H1 (cell line): Measurements from ENCODE around the gene HIPK2.

Source experiments
- CEBPB ChIP-seq: IDR thresholded peaks from 2 replicates; pipeline ENCODE4 v1.6.1; 2012; ENCODE audit warnings: low read depth, low read length
- EGR1 ChIP-seq: IDR thresholded peaks from 2 replicates; pipeline ENCODE4 v1.6.1; 2011; ENCODE audit warnings: low read depth, low read length, borderline replicate concordance
- POLR2A ChIP-seq, 2 experiments: IDR thresholded peaks; 1 replicate in 1 of 2; 2 replicates in 1 of 2; pipeline ENCODE4 v1.6.1; 2011; ENCODE audit warnings: low read depth in 2 of 2, low read length in 2 of 2, mild to moderate bottlenecking in 2 of 2; ENCODE audit errors: control extremely low read depth in 1 of 2
- POLR2AphosphoS5 ChIP-seq: IDR thresholded peaks from 2 replicates; pipeline ENCODE4 v1.6.1; 2011; ENCODE audit warnings: low read depth, low read length
- RAD21 ChIP-seq, 2 experiments: IDR thresholded peaks in 1 of 2; conservative IDR thresholded peaks in 1 of 2; 2 replicates each; pipeline ENCODE4 v1.6.1; 2011; ENCODE audit warnings: low read depth in 2 of 2, low read length in 2 of 2, improper control_type of control experiment in 1 of 2, inconsistent platforms in 1 of 2, mild to moderate bottlenecking in 1 of 2, moderate library complexity in 1 of 2
- SRF ChIP-seq: IDR thresholded peaks from 2 replicates; pipeline ENCODE4 v1.6.1; 2011; ENCODE audit warnings: mild to moderate bottlenecking, low read depth, low read length, moderate library complexity
- TF ChIP-seq, protein P1 (sequence below), 3 experiments: IDR thresholded peaks; 1 replicate in 2 of 3; 2 replicates in 1 of 3; pipeline versions ENCODE4 v1.5.1 to v1.6.1; 2011; ENCODE audit warnings: low read length in 3 of 3, mild to moderate bottlenecking in 3 of 3, inconsistent platforms in 2 of 3, low read depth in 1 of 3, moderate library complexity in 1 of 3; ENCODE audit not compliant: insufficient read depth in 1 of 3; ENCODE audit errors: control extremely low read depth in 1 of 3

GRCh38 chr7:139804571-139804970, 26.8 kb upstream of the HIPK2 start:
- TF ChIP-seq, protein P1, sequence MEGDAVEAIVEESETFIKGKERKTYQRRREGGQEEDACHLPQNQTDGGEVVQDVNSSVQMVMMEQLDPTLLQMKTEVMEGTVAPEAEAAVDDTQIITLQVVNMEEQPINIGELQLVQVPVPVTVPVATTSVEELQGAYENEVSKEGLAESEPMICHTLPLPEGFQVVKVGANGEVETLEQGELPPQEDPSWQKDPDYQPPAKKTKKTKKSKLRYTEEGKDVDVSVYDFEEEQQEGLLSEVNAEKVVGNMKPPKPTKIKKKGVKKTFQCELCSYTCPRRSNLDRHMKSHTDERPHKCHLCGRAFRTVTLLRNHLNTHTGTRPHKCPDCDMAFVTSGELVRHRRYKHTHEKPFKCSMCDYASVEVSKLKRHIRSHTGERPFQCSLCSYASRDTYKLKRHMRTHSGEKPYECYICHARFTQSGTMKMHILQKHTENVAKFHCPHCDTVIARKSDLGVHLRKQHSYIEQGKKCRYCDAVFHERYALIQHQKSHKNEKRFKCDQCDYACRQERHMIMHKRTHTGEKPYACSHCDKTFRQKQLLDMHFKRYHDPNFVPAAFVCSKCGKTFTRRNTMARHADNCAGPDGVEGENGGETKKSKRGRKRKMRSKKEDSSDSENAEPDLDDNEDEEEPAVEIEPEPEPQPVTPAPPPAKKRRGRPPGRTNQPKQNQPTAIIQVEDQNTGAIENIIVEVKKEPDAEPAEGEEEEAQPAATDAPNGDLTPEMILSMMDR (IDR thresholded peaks at IDR 0.05; ENCODE audit: control extremely low read depth in 1 of 3, insufficient read depth in 1 of 3, low read depth in 1 of 3, low read length in 3 of 3), result no peak
- TF ChIP-seq CEBPB (no peak), POLR2A (IDR thresholded peaks at IDR 0.05; ENCODE audit: control extremely low read depth in 1 of 2, low read depth in 2 of 2, low read length in 2 of 2) (no peak), RAD21 (IDR thresholded peaks at IDR 0.05 in 1 of 2, conservative IDR thresholded peaks at IDR 0.05 in 1 of 2; ENCODE audit: low read depth in 2 of 2, low read length in 2 of 2) (no peak), EGR1 (no peak), SRF (no peak), POLR2AphosphoS5 (no peak)
